ENCODE results near the gene UBQLN1.

Gene UBQLN1

DNA sequence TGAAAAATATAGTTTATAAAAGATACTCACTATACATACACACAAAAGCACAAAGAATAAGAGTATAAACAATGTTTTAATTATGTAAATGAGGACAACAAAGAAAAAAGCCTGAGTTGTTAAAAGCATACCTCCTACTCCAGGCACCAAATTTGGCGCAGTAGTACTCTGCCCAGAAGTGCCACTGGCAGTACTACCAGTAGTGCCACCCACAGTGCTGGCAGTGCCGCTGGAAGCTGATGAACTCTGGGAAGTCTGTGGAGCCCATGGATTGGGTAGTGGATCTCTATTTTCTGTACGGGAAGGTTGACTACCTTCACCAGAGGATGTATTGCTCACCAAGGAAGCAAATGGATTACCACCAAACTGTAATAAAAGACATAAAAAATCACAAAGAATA, 30.2 kb downstream of the UBQLN1 start:
- H3K36me3 ChIP-seq (ENCODE audit: control insufficient read depth, insufficient read depth, low read length) = peaks cover 11% of the 10 kb centered on the region
- no peak overlapping the region for H3K4me3 ChIP-seq (replicated peaks; ENCODE audit: low read depth, low read length)
- H3K27me3 ChIP-seq (replicated peaks; ENCODE audit: control insufficient read depth, insufficient read depth, low read length) = no peaks in the 10 kb centered on the region
- DNase-seq (ENCODE audit: extremely low read depth, insufficient read length) = no peak
- TF ChIP-seq CTCF (IDR thresholded peaks at IDR 0.05; ENCODE audit: insufficient read depth, low read length, poor library complexity, severe bottlenecking) = no peak

DNA sequence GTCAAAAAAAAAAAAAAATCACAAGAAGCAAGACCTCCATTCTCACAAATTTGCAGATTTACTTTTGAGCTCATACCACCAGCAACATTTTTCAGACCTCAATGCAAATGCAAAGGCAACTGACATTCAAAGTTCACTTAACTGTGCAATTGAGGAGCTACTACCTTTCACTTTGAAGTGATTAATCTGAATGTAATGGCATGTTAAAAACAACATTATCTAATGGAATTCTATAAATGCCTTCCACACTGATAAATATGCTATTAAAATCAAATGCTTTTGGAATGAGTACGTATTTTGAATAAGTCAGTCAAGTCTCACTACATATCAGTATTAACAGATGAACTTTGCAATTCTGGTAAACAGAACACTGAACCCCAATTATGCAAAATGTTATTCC, 32.3 kb downstream of the UBQLN1 start:
- Histone ChIP-seq H3K4me3 (replicated peaks; ENCODE audit: low read depth, low read length) (no peak overlapping the region), H3K27me3 (replicated peaks; ENCODE audit: control insufficient read depth, insufficient read depth, low read length) (no peaks in the 10 kb centered on the region), H3K36me3 (ENCODE audit: control insufficient read depth, insufficient read depth, low read length) (peaks cover 15% of the 10 kb centered on the region)
- TF ChIP-seq CTCF (IDR thresholded peaks at IDR 0.05; ENCODE audit: insufficient read depth, low read length, poor library complexity, severe bottlenecking) = no peak
- DNase-seq (ENCODE audit: extremely low read depth, insufficient read length) = no peak

- Histone ChIP-seq H3K27me3 (replicated peaks; ENCODE audit: control insufficient read depth, insufficient read depth, low read length) (no peaks in the 10 kb centered on the region), H3K36me3 (ENCODE audit: control insufficient read depth, insufficient read depth, low read length) (peaks cover 9% of the 10 kb centered on the region), H3K4me3 (replicated peaks; ENCODE audit: low read depth, low read length) (no peak overlapping the region)
- no peak for DNase-seq (ENCODE audit: extremely low read depth, insufficient read length)
- no peak for TF ChIP-seq CTCF (IDR thresholded peaks at IDR 0.05; ENCODE audit: insufficient read depth, low read length, poor library complexity, severe bottlenecking)
Observed at GRCh38 chr9:83671451-83671850, 36.3 kb downstream of the UBQLN1 start.

DNA sequence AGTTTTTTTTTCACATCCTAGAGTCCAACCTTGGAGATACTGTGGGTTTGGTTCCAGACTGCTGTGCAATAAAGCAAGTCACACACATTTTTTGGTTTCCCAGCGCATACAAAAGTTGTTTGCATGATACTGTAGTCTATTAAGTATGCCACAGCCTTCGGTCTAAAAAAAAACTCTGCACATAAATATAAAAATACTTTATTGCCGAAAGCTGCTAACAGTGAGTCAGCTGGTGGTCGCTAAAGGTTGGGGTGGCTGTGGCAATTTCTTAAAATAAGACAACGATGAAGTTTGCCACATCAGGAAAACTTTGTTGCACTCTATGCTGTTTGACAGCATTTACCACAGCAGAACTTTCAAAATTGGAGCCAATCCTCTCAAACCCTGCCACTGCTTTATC, 37.4 kb downstream of the UBQLN1 start:
- no peak overlapping the region for H3K4me3 ChIP-seq (replicated peaks; ENCODE audit: low read depth, low read length)
- H3K36me3 ChIP-seq (ENCODE audit: control insufficient read depth, insufficient read depth, low read length) = peaks cover 9% of the 10 kb centered on the region
- no peaks in the 10 kb centered on the region for H3K27me3 ChIP-seq (replicated peaks; ENCODE audit: control insufficient read depth, insufficient read depth, low read length)
- no peak for DNase-seq (ENCODE audit: extremely low read depth, insufficient read length)
- TF ChIP-seq CTCF (IDR thresholded peaks at IDR 0.05; ENCODE audit: insufficient read depth, low read length, poor library complexity, severe bottlenecking) = no peak

- Histone ChIP-seq H3K4me3 (replicated peaks; ENCODE audit: low read depth, low read length) (no peak overlapping the region), H3K27me3 (replicated peaks; ENCODE audit: control insufficient read depth, insufficient read depth, low read length) (no peaks in the 10 kb centered on the region), H3K36me3 (ENCODE audit: control insufficient read depth, insufficient read depth, low read length) (peaks cover 9% of the 10 kb centered on the region)
- TF ChIP-seq CTCF (IDR thresholded peaks at IDR 0.05; ENCODE audit: insufficient read depth, low read length, poor library complexity, severe bottlenecking) = no peak
- DNase-seq (ENCODE audit: extremely low read depth, insufficient read length) = no peak
Observed at GRCh38 chr9:83669067-83669466, 38.7 kb downstream of the UBQLN1 start.

GRCh38 chr9:83665580-83666200, 42.1 kb downstream of the UBQLN1 start:
- DNase-seq (ENCODE audit: extremely low read depth, insufficient read length) = no peak
- H3K36me3 ChIP-seq (ENCODE audit: control insufficient read depth, insufficient read depth, low read length) = peaks cover 7% of the 10 kb centered on the region
- no peak for TF ChIP-seq CTCF (IDR thresholded peaks at IDR 0.05; ENCODE audit: insufficient read depth, low read length, poor library complexity, severe bottlenecking)
- no peak overlapping the region for H3K4me3 ChIP-seq (replicated peaks; ENCODE audit: low read depth, low read length)
- H3K27me3 ChIP-seq (replicated peaks; ENCODE audit: control insufficient read depth, insufficient read depth, low read length) = no peaks in the 10 kb centered on the region

Measured in GM06990 (cell line).